Natural killer cell (primary cell): ENCODE measurements around the gene EGLN2. TPM values are rescaled to one million over a fixed set of nuclear protein-coding genes. Genes with fewer than 3 reads are reported as not detected.
"Not testable (repeated sequence)": the region's sequence is repeated elsewhere in the genome, so short reads cannot be mapped to it uniquely, and the experiment has no call there.

ENCODE experiments used
- ATAC-seq, 3 donors: fragments of 150-1000 bp in 2 of 3; fragments of 200-7000 bp in 1 of 3; cut with Tn5 transposase; 1 replicate in 1 of 3; 2 replicates in 2 of 3; pipeline ENCODE4 v1.10.0; 2021; ENCODE audit warnings: mild to moderate bottlenecking in 2 of 3, moderate library complexity in 2 of 3
- DNase-seq, 2 donors: peaks; one replicate each; pipeline versions ENCODE4 v3.0.0 to v3.0.0-alpha.2; 2013 to 2021; ENCODE audit warnings: mixed read lengths in 1 of 2
- H3K27ac ChIP-seq: one replicate; pipeline ENCODE4 v1.5.1; 2013; ENCODE audit warnings: mild to moderate bottlenecking, low read length
- H3K27me3 ChIP-seq: one replicate; pipeline ENCODE4 v1.6.1; 2013; ENCODE audit warnings: low read length; ENCODE audit not compliant: control insufficient read depth, insufficient read depth
- H3K36me3 ChIP-seq: one replicate; pipeline ENCODE4 v1.6.1; 2013; ENCODE audit warnings: low read length; ENCODE audit not compliant: control insufficient read depth, insufficient read depth
- H3K4me1 ChIP-seq: one replicate; pipeline ENCODE4 v1.6.1; 2013; ENCODE audit warnings: low read length; ENCODE audit not compliant: control insufficient read depth, insufficient read depth
- H3K4me3 ChIP-seq: one replicate; pipeline ENCODE4 v1.5.1; 2013; ENCODE audit warnings: low read length
- H3K9me3 ChIP-seq: one replicate; pipeline ENCODE4 v1.6.1; 2013; ENCODE audit warnings: low read length; ENCODE audit not compliant: control insufficient read depth, insufficient read depth
- H3K27ac Mint-ChIP-seq, 2 donors: one replicate each; pipeline ENCODE4 v1.8.0; 2022; ENCODE audit warnings: mild to moderate bottlenecking in 2 of 2, mixed read lengths in 2 of 2, moderate library complexity in 1 of 2
- H3K27me3 Mint-ChIP-seq, 2 donors: one replicate each; pipeline ENCODE4 v1.8.0; 2022; ENCODE audit warnings: low read depth in 2 of 2, mixed read lengths in 2 of 2
- H3K36me3 Mint-ChIP-seq: one replicate; pipeline ENCODE4 v1.8.0; 2022; ENCODE audit warnings: mixed read lengths
- H3K4me1 Mint-ChIP-seq, 2 donors: one replicate each; pipeline ENCODE4 v1.8.0; 2022; ENCODE audit warnings: mixed read lengths in 2 of 2
- H3K4me3 Mint-ChIP-seq: one replicate; pipeline ENCODE4 v1.8.0; 2022; ENCODE audit warnings: mild to moderate bottlenecking, moderate library complexity, mixed read lengths
- H3K9me3 Mint-ChIP-seq, 2 donors: one replicate each; pipeline ENCODE4 v1.8.0; 2022; ENCODE audit warnings: mixed read lengths in 2 of 2
- WGBS: methylation state at CpG from one replicate; pipeline ENCODE4 v1.1.7; 2013; ENCODE audit warnings: missing lambda C conversion rate; ENCODE audit not compliant: insufficient coverage; 5-methylcytosine and 5-hydroxymethylcytosine counted together
- intact Hi-C: fragments of 100-400 bp; cut with micrococcal nuclease; formaldehyde crosslinking; loops from one replicate; pipeline ENCODE4 v1.14.2; 2022
- total RNA-seq, 4 donors: library from RNA; stranded (reverse); fragments of 120-200 nt in 1 of 4; gene quantifications; one replicate each; pipeline versions ENCODE4 v1.2.3 to v1.2.4, GENCODE V29; 2013 to 2022

The EGLN2 gene
- total RNA-seq, 3 donors from 2014 or later (not counting 1 experiment from before 2014, with no cell fraction given), result 104 to 156 (median 151) TPM

- H3K27me3 ChIP-seq, H3K36me3 Mint-ChIP-seq, intact Hi-C loops, H3K27ac ChIP-seq, H3K4me3 Mint-ChIP-seq, H3K27ac Mint-ChIP-seq, H3K4me3 ChIP-seq, H3K9me3 Mint-ChIP-seq, H3K36me3 ChIP-seq, DNase-seq, H3K4me1 ChIP-seq, H3K9me3 ChIP-seq: not testable (repeated sequence)
- H3K27me3 Mint-ChIP-seq, result peaks cover 12 to 17% of the 10 kb centered on the region in 2 donors
- H3K4me1 Mint-ChIP-seq, result peaks cover 6 to 16% of the 10 kb centered on the region in 2 donors
- 79% methylated on average over 2 of the region's 3 CpGs for WGBS
- ATAC-seq, result peak in 1 of 3 donors; percentile 11
Observed at GRCh38 chr19:40852467-40853152, 53.6 kb downstream of the EGLN2 start.

Other genes with a start within 250 kb of the EGLN2 start
- gene SHKBP1, start 222.3 kb upstream of the EGLN2 start, total RNA-seq, result 100 to 1,000 TPM; 209 to 224 (median 209) TPM
- gene LTBP4, start 197.8 kb upstream of the EGLN2 start, total RNA-seq, result 100 to 1,000 TPM; 153 to 182 (median 157) TPM
- 10 to 100 TPM in 2 of 3 donors, 1 to 10 TPM in 1; 9.9 to 19.5 (median 10.2) TPM for gene NUMBL, start 108.5 kb upstream of the EGLN2 start, total RNA-seq
- 10 to 100 TPM; 31.8 to 46.7 (median 39.6) TPM for gene COQ8B, start 82.3 kb upstream of the EGLN2 start, total RNA-seq
- 10 to 100 TPM in 2 of 3 donors, 1 to 10 TPM in 1; 8.7 to 11.1 (median 11.0) TPM for gene ITPKC, start 82.1 kb upstream of the EGLN2 start, total RNA-seq
- 1 to 10 TPM; 5.9 to 9.6 (median 8.2) TPM for gene ACTMAP, start 48.7 kb upstream of the EGLN2 start, total RNA-seq
- gene SNRPA, start 48.0 kb upstream of the EGLN2 start, total RNA-seq, result 10 to 100 TPM; 56.2 to 65.9 (median 60.9) TPM
- not detected for gene MIA, start 23.7 kb upstream of the EGLN2 start, total RNA-seq
- 10 to 100 TPM; 97.8 to 99.8 (median 98.6) TPM for gene RAB4B, start 20.9 kb upstream of the EGLN2 start, total RNA-seq
- not detected for gene CYP2A6, start 51.3 kb downstream of the EGLN2 start, total RNA-seq
- not detected for gene CYP2A7, start 83.0 kb downstream of the EGLN2 start, total RNA-seq
- gene CYP2B6, start 192.1 kb downstream of the EGLN2 start, total RNA-seq, result not detected